Measurements from ENCODE around the gene RAB29. TPM values are rescaled to one million over a fixed set of nuclear protein-coding genes. Genes with fewer than 3 reads are reported as not detected.

Gene RAB29
- total RNA-seq, 1 experiment from 2014 or later, result 11.0 TPM

- TF ChIP-seq ZNF512 (CRISPR knock-in tag; IDR thresholded peaks at IDR 0.05; ENCODE audit: borderline replicate concordance) (no peak), RORB (CRISPR knock-in tag; IDR thresholded peaks at IDR 0.05) (no peak), E2F4 (CRISPR knock-in tag; IDR thresholded peaks at IDR 0.05; ENCODE audit: borderline replicate concordance, low read depth) (no peak), GABPB1 (CRISPR knock-in tag; IDR thresholded peaks at IDR 0.05) (peak; percentile 46; the same call in 1 of the 2 replicates), FOXK1 (CRISPR knock-in tag; IDR thresholded peaks at IDR 0.05) (0 out of 2 replicates have a peak, but pooled peaks have one; percentile 6), NR3C1 (CRISPR knock-in tag; conservative IDR thresholded peaks at IDR 0.05; ENCODE audit: low read depth) (no peak), ESRRA (CRISPR knock-in tag; IDR thresholded peaks at IDR 0.05; ENCODE audit: borderline replicate concordance) (no peak), RELA (CRISPR knock-in tag; IDR thresholded peaks at IDR 0.05; ENCODE audit: borderline replicate concordance) (no peak), PRDM15 (CRISPR knock-in tag; IDR thresholded peaks at IDR 0.05) (0 out of 2 replicates have a peak, but pooled peaks have one; percentile 38), STAT6 (CRISPR knock-in tag; conservative IDR thresholded peaks at IDR 0.05; ENCODE audit: low read depth) (no peak), MLX (CRISPR knock-in tag; IDR thresholded peaks at IDR 0.05) (no peak), ZNF232 (CRISPR knock-in tag; IDR thresholded peaks at IDR 0.05) (no peak), ATF1 (CRISPR knock-in tag; IDR thresholded peaks at IDR 0.05) (no peak), GRHL2 (CRISPR knock-in tag; IDR thresholded peaks at IDR 0.05; ENCODE audit: insufficient replicate concordance, severe bottlenecking) (no peak), AR (CRISPR knock-in tag; IDR thresholded peaks at IDR 0.05) (no peak), ATF2 (CRISPR knock-in tag; IDR thresholded peaks at IDR 0.05; ENCODE audit: borderline replicate concordance, low read depth) (no peak), E2F5 (CRISPR knock-in tag; IDR thresholded peaks at IDR 0.05) (no peak; the same call in 1 of the 2 replicates), CTCF (IDR thresholded peaks at IDR 0.05) (no peak), EMX1 (CRISPR knock-in tag; IDR thresholded peaks at IDR 0.05) (no peak), ZNF138 (CRISPR knock-in tag; conservative IDR thresholded peaks at IDR 0.05) (no peak)
These were observed 37.8 kb upstream of the RAB29 start, which contains the start of gene SLC41A1 (continued) for GRCh38 chr1:205812878-205813754.

All from WTC11 (cell line).